ENCODE measurements around the gene FGF14.

The FGF14 gene

GRCh38 chr13:101892296-101892695, 509.6 kb downstream of the FGF14 start:
- Mint-ChIP-seq H3K36me3 (ENCODE audit: low read depth) (no peaks in the 10 kb centered on the region), H3K9me3 (no peaks in the 10 kb centered on the region), H3K27me3 (ENCODE audit: low read depth) (no peaks in the 10 kb centered on the region), H3K4me3 (no peak overlapping the region), H3K27ac (no peak overlapping the region), H3K4me1 (no peaks in the 10 kb centered on the region)
- TF ChIP-seq CTCF (IDR thresholded peaks at IDR 0.05; ENCODE audit: unreplicated experiment in 3 of 3): no peak

- TF ChIP-seq CTCF (IDR thresholded peaks at IDR 0.05; ENCODE audit: unreplicated experiment in 3 of 3): no peak
- Mint-ChIP-seq H3K27ac (no peak overlapping the region), H3K36me3 (ENCODE audit: low read depth) (no peaks in the 10 kb centered on the region), H3K4me1 (no peaks in the 10 kb centered on the region), H3K4me3 (no peak overlapping the region), H3K9me3 (no peaks in the 10 kb centered on the region), H3K27me3 (ENCODE audit: low read depth) (peaks cover 4% of the 10 kb centered on the region)
Measured at GRCh38 chr13:101881593-101881992, 520.3 kb downstream of the FGF14 start.

GRCh38 chr13:101880581-101880980, 521.3 kb downstream of the FGF14 start:
- H3K36me3 Mint-ChIP-seq (ENCODE audit: low read depth): no peaks in the 10 kb centered on the region

GRCh38 chr13:101876951-101877350, 524.9 kb downstream of the FGF14 start:
- no peaks in the 10 kb centered on the region for H3K36me3 Mint-ChIP-seq (ENCODE audit: low read depth)
- no peaks in the 10 kb centered on the region for H3K9me3 Mint-ChIP-seq
- no peaks in the 10 kb centered on the region for H3K4me1 Mint-ChIP-seq
- no peak overlapping the region for H3K27ac Mint-ChIP-seq
- TF ChIP-seq CTCF (IDR thresholded peaks at IDR 0.05; ENCODE audit: unreplicated experiment in 3 of 3): no peak
- peaks cover 4% of the 10 kb centered on the region for H3K27me3 Mint-ChIP-seq (ENCODE audit: low read depth)
- H3K4me3 Mint-ChIP-seq: no peak overlapping the region

More at GRCh38 chr13:101880581-101880980, 521.3 kb downstream of the FGF14 start:
- Mint-ChIP-seq H3K27ac (no peak overlapping the region), H3K4me1 (no peaks in the 10 kb centered on the region), H3K9me3 (no peaks in the 10 kb centered on the region), H3K27me3 (ENCODE audit: low read depth) (peaks cover 4% of the 10 kb centered on the region), H3K4me3 (no peak overlapping the region)
- TF ChIP-seq CTCF (IDR thresholded peaks at IDR 0.05; ENCODE audit: unreplicated experiment in 3 of 3): no peak

- TF ChIP-seq CTCF (IDR thresholded peaks at IDR 0.05; ENCODE audit: unreplicated experiment in 3 of 3): no peak
- no peaks in the 10 kb centered on the region for H3K4me1 Mint-ChIP-seq
- H3K4me3 Mint-ChIP-seq: no peak overlapping the region
- H3K9me3 Mint-ChIP-seq: no peaks in the 10 kb centered on the region
- no peaks in the 10 kb centered on the region for H3K36me3 Mint-ChIP-seq (ENCODE audit: low read depth)
- no peak overlapping the region for H3K27ac Mint-ChIP-seq
- peaks cover 4% of the 10 kb centered on the region for H3K27me3 Mint-ChIP-seq (ENCODE audit: low read depth)
Measured at GRCh38 chr13:101875717-101876393, 526.0 kb downstream of the FGF14 start.

GRCh38 chr13:101875091-101875490, 526.8 kb downstream of the FGF14 start:
- H3K4me1 Mint-ChIP-seq: no peaks in the 10 kb centered on the region
- H3K4me3 Mint-ChIP-seq: no peak overlapping the region

More at GRCh38 chr13:101875091-101875490, 526.8 kb downstream of the FGF14 start:
- Mint-ChIP-seq H3K27me3 (ENCODE audit: low read depth) (peaks cover 2% of the 10 kb centered on the region), H3K36me3 (ENCODE audit: low read depth) (no peaks in the 10 kb centered on the region), H3K9me3 (no peaks in the 10 kb centered on the region), H3K27ac (no peak overlapping the region)
- no peak for TF ChIP-seq CTCF (IDR thresholded peaks at IDR 0.05; ENCODE audit: unreplicated experiment in 3 of 3)

All from nephron (organoid).